K562 (cell line): ENCODE data around the gene DYRK1A. TPM values are rescaled to one million over a fixed set of nuclear protein-coding genes. Genes with fewer than 3 reads are reported as not detected.

Experiments
- AFF4 ChIP-seq: sonication (generic); formaldehyde crosslinking; IDR thresholded peaks from 2 replicates; pipeline ENCODE4 v1.8.0; 2023; ENCODE audit warnings: mild to moderate bottlenecking, missing genetic modification reagents
- ARID2 ChIP-seq: fragments of 450-650 bp; IDR thresholded peaks from 2 replicates; pipeline ENCODE4 v1.6.1; 2017; ENCODE audit warnings: antibody characterized with exemption, mild to moderate bottlenecking
- BRD9 ChIP-seq: fragments of 450-650 bp; IDR thresholded peaks from 2 replicates; pipeline ENCODE4 v1.6.1; 2018; ENCODE audit warnings: low read depth; ENCODE audit not compliant: partially characterized antibody
- CBX5 ChIP-seq: IDR thresholded peaks from 2 replicates; pipeline ENCODE4 v1.6.1; 2014; ENCODE audit warnings: low read depth, borderline replicate concordance
- CEBPB ChIP-seq: fragments of 450-650 bp; IDR thresholded peaks from 2 replicates; pipeline ENCODE4 v1.6.1; 2016; ENCODE audit warnings: missing genetic modification characterization, missing compliant biosample characterization
- DIDO1 ChIP-seq: fragments of 450-650 bp; IDR thresholded peaks from 2 replicates; pipeline ENCODE4 v1.6.1; 2016; ENCODE audit warnings: low read depth, missing biosample characterization, missing genetic modification characterization
- DNMT1 ChIP-seq: fragments of 450-650 bp; IDR thresholded peaks from 2 replicates; pipeline ENCODE4 v1.6.1; 2016; ENCODE audit warnings: antibody characterized with exemption, mild to moderate bottlenecking
- GATA2 ChIP-seq: sonication (generic); formaldehyde crosslinking; IDR thresholded peaks from 2 replicates; pipeline ENCODE4 v1.4.0; 2020; ENCODE audit warnings: mild to moderate bottlenecking, missing genetic modification reagents
- HDAC2 ChIP-seq: fragments of 450-650 bp; IDR thresholded peaks from 2 replicates; pipeline ENCODE4 v1.6.1; 2016; ENCODE audit warnings: mild to moderate bottlenecking
- HMBOX1 ChIP-seq: sonication (generic); IDR thresholded peaks from 2 replicates; pipeline ENCODE4 v1.6.1; 2016
- MAX ChIP-seq: sonication (generic); formaldehyde crosslinking; IDR thresholded peaks from 2 replicates; pipeline ENCODE4 v1.9.0; 2022; ENCODE audit warnings: mild to moderate bottlenecking, missing genetic modification reagents
- PREB ChIP-seq: sonication (generic); formaldehyde crosslinking; IDR thresholded peaks from 2 replicates; pipeline ENCODE4 v1.8.1; 2023; ENCODE audit warnings: mild to moderate bottlenecking, missing genetic modification reagents
- PRPF4 ChIP-seq: fragments of 200-400 bp; formaldehyde crosslinking; IDR thresholded peaks from one replicate; pipeline ENCODE4 v1.6.1; 2017; ENCODE audit warnings: low read length, low read depth, mild to moderate bottlenecking; ENCODE audit not compliant: insufficient read depth, poor library complexity, severe bottlenecking
- SETDB1 ChIP-seq: IDR thresholded peaks from one replicate; pipeline ENCODE4 v1.6.1; 2012; ENCODE audit warnings: low read length, control low read depth, inconsistent platforms
- TGIF2 ChIP-seq: sonication (generic); formaldehyde crosslinking; IDR thresholded peaks from 2 replicates; pipeline ENCODE4 v1.8.1; 2022; ENCODE audit warnings: mild to moderate bottlenecking, missing genetic modification reagents, moderate library complexity
- ZNF134 ChIP-seq: fragments of 250-450 bp; sonication (Bioruptor Pico); conservative IDR thresholded peaks from 2 replicates; pipeline ENCODE4 v1.4.0; 2020
- ZNF398 ChIP-seq: fragments of 250-450 bp; sonication (Bioruptor Pico); IDR thresholded peaks from 2 replicates; pipeline ENCODE4 v1.8.0; 2021; ENCODE audit warnings: moderate library complexity, mild to moderate bottlenecking, inconsistent platforms
- ZNF551 ChIP-seq: fragments of 250-450 bp; sonication (Bioruptor Pico); IDR thresholded peaks from 2 replicates; pipeline ENCODE4 v1.5.0; 2021; ENCODE audit warnings: mild to moderate bottlenecking, moderate library complexity
- ZNF699 ChIP-seq: fragments of 250-450 bp; sonication (Bioruptor Pico); IDR thresholded peaks from 2 replicates; pipeline ENCODE4 v1.8.0; 2021; ENCODE audit warnings: mild to moderate bottlenecking, moderate library complexity; ENCODE audit not compliant: insufficient replicate concordance
- ZNF785 ChIP-seq: fragments of 250-450 bp; sonication (Bioruptor Pico); IDR thresholded peaks from 2 replicates; pipeline ENCODE4 v1.4.0; 2020; ENCODE audit warnings: mild to moderate bottlenecking
- polyA plus RNA-seq, 8 experiments: library from polyadenylated mRNA; depleted of rRNA in 4 of 8; stranded (reverse) in 5 of 8; unstranded in 3 of 8; fragments of >200 nt; fragmentation: Nextera tagmentation in 2 of 8; fragmentation: Illumina TruSeq in 1 of 8; extraction: Ambion mirVana in 2 of 8; extraction: Trizol in 1 of 8; gene quantifications; 2 replicates each; pipeline versions ENCODE4 v1.2.1 to v1.2.3, GENCODE V29; 2011 to 2014; ENCODE audit warnings: inconsistent platforms in 1 of 8, missing spikeins in 1 of 8
- total RNA-seq, 7 experiments: library from RNA; depleted of rRNA in 6 of 7; stranded (reverse); fragments of >200 nt in 6 of 7; fragmentation: Illumina TruSeq in 2 of 7; extraction: Trizol in 2 of 7; gene quantifications; 2 replicates each; pipeline versions ENCODE4 v1.2.1 to v1.2.3, GENCODE V29; 2011 to 2021; ENCODE audit warnings: low replicate concordance in 1 of 7
- TF ChIP-seq, protein P1 (sequence below): sonication (generic); formaldehyde crosslinking; IDR thresholded peaks from 2 replicates; pipeline ENCODE4 v1.8.1; 2022; ENCODE audit warnings: missing genetic modification reagents

DYRK1A gene
- total and polyA plus RNA-seq, 9 of the 15 experiments (the other 6 are each of a cell fraction or from before 2014, with no cell fraction given) = 3.7 to 64.8 (median 42.3) TPM

GRCh38 chr21:37378700-37379139, 12.1 kb downstream of the DYRK1A start (continued):
- TF ChIP-seq ZNF699 (CRISPR knock-in tag) (no peak), DIDO1 (tag) (no peak), CEBPB (tag) (no peak), SETDB1 (no peak), ZNF398 (CRISPR knock-in tag) (no peak), MAX (no peak), ZNF785 (CRISPR knock-in tag) (no peak), TGIF2 (no peak), HMBOX1 (peak; percentile 33; the same call in 1 of the 2 replicates), ZNF134 (no peak), CBX5 (no peak), HDAC2 (0 out of 2 replicates have a peak, but pooled peaks have one; percentile 51), GATA2 (CRISPR knock-in tag) (no peak), ZNF551 (CRISPR knock-in tag) (no peak), DNMT1 (no peak), PRPF4 (no peak), PREB (CRISPR knock-in tag) (no peak), AFF4 (CRISPR knock-in tag) (no peak), ARID2 (no peak), BRD9 (peak; percentile 59)
- TF ChIP-seq, protein P1, sequence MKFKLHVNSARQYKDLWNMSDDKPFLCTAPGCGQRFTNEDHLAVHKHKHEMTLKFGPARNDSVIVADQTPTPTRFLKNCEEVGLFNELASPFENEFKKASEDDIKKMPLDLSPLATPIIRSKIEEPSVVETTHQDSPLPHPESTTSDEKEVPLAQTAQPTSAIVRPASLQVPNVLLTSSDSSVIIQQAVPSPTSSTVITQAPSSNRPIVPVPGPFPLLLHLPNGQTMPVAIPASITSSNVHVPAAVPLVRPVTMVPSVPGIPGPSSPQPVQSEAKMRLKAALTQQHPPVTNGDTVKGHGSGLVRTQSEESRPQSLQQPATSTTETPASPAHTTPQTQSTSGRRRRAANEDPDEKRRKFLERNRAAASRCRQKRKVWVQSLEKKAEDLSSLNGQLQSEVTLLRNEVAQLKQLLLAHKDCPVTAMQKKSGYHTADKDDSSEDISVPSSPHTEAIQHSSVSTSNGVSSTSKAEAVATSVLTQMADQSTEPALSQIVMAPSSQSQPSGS (CRISPR knock-in tag) = no peak
